ENCODE data around the gene HNRNPU.
"Not testable (repeated sequence)": the region's sequence is repeated elsewhere in the genome, so short reads cannot be mapped to it uniquely, and the experiment has no call there.

Gene HNRNPU

DNA sequence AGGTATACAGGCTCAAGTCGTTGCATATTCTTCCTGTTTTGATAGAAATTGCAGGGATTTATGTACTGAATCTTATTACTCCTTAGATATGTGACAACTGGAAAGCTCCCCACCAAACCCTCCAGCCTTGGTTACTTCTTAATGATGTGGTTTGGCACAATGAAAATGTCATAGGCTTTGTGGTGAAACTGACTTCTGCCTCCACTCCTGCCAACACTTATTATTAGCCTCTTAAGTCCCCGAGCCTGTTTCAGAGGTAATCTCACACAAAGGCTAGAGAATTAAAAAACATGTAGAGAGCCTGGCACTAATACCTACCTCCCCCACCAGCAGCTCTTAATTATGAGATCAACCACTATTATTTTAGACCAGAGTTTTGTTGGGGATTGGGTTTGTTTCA lies 24.7 kb downstream of the HNRNPU start:
- DNase-seq, result no peak

DNA sequence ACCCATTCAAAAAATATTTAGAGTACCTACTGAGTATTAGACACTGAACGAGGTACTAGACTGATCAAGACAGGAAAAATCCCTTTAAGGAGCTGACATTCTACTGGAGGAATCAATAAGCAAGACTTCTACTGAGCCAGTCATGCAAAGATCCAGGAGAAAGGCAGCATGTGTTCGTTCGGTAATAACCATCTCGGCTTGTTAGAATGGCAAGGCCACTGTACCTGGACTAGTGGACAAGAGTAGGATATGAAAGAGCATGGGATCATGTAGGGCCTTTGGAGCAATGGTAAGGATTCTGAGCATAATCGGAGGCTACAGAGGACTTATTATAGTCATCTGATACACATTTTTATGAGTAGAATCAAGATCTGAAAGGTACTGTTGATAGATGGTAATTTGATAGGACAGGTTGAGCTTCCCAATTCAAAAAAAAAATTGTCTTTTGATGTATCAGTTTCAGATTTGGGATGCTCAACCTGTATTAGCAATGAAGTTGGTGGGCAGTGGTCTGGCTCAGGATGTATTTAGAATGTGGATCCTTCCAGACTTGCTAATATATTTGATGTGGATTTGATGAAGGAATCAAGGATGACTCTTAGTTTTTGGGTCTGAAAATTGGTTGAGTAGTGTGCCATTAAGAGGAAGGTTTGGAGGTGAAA lies 26.6 kb downstream of the HNRNPU start:
- DNase-seq, result no peak

DNA sequence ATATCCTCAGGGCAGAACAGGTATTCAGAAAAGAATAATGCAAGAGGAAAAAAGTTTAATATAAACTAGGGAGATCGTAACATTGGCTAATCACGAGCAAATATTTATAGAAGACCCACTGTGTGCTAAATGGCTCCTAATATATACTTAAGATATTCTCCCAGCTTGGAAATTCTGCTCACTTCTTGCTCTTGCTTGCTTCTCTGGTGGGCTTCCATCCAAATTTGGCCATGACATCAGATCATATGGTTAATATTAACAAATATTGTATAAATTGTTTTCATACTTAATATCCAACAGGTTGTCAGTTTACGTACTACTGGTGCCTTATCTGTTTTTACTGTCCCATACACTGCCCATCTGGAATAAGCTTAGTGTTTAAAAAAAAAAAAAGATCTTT lies 27.8 kb downstream of the HNRNPU start:
- DNase-seq, result no peak

DNA sequence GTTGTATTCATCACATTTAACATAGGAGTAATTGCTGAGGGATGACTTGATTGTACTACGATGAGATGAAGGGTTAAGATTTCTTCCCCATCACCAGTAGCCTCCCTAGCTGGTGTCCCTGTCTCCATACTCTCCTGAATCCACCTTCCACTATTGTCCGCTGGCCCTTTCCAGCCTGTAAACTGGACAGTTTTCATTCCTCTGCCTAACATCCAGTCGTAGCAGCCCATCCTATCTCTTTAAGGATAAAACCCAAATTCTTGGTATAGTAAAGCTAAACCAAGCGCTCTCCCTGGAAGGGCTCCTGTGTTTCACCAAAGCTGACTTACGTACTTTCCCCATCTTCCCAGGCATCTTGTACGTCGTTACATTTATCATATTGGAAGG lies 28.2 kb downstream of the HNRNPU start:
- DNase-seq, result no peak

DNA sequence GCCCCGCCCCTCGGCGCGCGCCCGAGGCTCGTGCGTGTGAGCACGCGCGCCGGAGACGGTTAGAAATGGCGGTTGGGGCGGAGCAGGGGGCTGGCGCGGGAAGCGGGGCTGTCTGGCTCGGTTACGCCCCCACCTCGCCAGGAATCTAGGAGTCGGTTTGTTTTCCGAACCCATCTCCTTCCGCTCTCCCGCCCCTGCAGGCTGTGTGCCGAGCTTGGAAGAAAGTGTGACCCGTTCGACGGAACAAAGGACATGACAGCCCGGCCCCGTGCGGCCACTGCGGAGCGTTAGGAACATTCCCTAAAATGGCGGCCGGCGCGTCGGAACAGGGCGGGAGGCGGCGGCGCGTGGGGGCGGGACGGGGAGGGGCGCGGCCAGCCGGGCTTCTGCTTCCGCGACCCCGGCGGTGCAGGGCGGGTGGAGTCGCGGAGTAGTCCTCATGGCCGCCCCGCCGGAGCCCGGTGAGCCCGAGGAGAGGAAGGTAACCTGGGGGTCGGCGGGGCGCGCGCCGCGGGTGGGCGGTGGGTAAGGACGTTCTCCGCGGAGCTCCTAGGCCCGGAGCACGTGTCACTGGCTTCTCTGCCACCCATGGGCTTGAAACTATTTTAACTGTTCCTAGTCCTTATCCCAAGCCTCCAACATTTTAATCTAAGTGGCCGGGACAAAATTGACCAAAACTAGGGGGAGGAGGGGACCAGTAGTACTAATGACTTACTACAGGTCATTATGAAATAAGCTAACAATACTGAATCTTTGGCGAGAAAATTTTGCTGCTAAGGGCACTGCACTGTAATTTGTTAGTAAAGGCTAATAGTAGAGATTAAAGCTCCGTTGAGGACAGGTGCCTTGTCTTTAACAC lies 28.8 kb downstream of the HNRNPU start, which contains the start of gene COX20:
Gene COX20 (plus strand): TSS at position 383 of the 859 bp plus-strand sequence. CDS start 57 bp downstream, at position 440.
- DNase-seq, result peak; percentile 91

DNA sequence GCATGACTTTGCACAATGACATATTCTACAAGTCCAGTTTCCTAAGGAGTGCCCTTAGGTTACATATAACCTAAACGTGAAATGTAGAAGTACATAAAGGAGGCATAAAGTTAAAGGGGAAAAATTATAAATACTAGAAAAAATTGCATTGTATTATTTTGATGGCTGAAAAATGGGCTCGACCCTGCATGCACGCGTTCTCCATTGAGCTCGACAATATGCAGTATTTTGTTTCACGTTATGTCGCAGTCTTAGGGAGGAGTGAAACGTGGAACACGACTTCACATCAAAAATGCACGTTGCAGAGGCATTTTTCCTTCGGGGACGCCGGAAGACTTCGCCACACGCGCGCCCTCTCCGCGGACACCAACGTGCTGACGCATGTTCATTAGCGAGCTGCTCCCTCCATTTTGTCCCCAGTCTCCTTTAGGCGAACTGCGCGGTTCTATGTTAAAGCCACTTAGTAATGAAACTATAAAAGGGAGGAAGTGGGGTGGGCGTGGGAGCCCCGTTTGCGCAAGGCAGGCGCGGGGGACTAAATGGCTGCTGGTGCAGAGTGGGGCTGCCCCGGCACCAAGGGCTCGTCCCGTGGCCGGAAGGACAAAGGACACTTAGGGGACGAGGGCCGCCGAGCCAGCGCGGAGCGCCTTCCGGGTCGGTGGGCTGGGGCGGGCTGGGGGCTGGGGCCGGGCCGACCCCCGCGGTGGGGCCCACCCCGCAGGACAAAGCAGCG lies 29.6 kb downstream of the HNRNPU start:
- DNase-seq, result peak; percentile 91

DNA sequence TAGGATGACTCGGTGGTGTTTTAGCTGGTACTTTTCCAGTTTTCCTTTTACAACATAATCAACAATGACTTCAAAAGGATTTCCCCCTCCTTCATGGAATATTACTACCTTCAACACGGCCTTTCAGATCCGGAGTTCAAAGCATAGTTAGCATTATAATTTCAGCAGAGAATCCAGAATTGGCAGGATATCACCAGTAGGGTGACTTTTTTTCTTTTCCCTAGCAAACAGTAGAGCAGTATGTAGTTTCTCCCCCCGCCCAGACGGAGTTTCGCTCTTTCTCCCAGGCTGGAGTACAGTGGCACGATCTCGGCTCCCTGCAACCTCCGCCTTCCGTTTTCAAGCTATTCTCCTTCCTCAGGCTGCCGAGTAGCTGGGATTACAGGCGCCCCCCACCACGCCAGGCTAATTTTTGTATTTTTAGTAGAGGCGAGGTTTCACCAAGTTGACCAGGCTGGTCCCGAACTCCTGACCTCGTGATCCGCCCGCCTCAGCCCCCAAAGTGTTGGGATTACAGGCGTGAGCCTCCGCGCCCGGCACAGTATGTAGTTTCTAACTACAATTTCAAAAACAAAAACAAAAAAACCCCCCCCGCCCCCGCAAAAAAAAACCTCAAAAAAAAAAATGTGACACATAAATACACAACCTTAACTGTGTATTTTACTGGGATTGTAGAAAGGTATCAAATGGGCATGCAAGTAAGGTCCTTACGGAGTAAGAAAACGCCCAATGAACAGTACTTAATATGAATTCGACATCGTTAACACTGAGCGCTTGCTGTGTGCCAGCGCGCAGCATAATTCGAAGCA lies 30.4 kb downstream of the HNRNPU start:
- no peak for DNase-seq

DNA sequence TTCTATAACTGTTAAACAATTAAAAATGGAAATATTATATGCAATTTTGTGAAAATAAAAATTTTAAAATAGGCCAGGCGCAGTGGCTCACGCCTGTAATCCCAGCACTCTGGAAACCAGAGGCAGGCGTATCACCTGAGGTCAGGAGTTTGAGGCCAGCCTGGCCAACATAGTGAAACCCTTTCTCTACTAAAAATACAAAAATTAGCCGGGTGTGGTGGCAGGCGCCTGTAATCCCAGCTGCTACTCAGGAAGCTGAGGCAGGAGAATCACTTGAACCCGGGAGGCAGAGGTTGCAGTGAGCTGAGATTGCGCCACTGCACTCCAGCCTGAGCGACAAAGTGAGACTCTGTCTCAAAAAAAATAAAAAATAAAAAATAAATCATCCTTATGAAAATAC lies 31.1 kb downstream of the HNRNPU start:
- not testable (repeated sequence) for DNase-seq

DNA sequence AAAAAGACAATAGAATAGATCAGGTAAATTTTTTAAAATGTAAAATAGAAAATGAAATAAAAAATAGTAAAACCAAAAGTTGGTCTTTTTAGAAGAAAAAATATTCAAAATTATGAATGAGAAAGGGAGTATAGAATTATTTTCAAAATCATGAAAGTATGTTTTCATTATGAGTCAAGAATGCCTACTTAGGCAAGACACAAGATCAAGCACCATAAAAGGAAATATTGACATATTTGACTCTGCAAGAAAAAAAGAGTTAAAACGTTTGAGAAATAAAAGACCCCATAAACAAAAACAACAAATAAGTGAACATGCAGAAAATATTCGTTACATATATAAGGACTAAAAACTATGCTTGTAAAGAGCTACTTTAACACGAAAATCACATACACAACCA lies 33.7 kb downstream of the HNRNPU start:
- no peak for DNase-seq

DNA sequence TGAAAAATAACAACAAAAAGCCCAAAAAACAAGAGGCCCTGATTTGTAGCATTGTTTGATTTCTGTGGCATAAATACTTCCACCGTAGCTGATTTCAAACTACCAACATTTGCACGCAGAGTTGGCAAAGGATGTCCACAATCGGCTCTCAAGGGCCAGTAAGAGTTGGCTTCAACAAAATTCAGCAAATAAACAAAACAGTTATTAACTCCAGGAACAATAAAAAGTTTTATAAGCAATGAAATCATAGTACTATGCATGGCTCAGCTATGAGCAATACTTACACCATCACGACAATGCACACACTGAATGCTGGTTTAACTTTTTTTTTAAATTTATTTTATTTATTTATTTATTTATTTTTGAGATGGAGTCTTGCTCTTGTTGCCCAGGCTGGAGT lies 37.6 kb downstream of the HNRNPU start:
- no peak for DNase-seq

DNA sequence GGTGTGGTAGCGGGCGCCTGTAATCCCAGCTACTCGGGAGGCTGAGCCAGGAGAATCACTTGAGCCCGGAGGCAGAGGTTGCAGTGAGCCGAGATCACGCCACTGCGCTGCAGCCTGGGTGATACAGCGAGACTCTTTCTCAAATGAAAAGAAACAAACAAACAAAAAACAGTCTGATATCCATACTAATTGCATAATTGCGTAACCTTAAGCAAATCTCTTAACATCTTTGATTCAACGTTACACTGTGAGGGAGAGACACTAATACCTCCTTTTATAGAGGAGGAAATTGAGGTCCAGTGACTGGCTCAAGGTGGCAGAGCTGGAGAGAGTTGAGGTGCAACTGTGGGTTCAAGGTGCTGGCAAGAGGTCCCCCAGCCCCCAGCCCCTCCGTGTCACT lies 41.5 kb downstream of the HNRNPU start:
- DNase-seq, result no peak

DNA sequence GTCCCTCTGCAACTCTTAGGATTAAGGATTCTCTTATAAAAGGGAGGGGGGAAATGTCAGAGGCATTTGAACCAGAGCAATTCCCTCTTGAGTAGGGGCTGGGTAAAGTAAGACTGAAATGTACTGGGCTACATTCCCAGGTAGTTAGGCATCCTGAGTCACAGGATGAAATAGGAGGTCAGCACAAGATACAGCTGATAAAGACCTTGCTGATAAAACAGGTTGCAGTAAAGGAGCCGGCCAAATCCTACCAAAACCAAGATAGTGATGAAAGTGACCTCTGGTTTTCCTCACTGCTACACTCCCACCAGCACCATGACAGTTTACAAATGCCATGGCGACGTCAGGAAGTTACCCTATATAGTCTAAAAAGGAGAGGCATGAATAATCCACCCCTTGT lies 43.2 kb downstream of the HNRNPU start:
- DNase-seq, result no peak

DNA sequence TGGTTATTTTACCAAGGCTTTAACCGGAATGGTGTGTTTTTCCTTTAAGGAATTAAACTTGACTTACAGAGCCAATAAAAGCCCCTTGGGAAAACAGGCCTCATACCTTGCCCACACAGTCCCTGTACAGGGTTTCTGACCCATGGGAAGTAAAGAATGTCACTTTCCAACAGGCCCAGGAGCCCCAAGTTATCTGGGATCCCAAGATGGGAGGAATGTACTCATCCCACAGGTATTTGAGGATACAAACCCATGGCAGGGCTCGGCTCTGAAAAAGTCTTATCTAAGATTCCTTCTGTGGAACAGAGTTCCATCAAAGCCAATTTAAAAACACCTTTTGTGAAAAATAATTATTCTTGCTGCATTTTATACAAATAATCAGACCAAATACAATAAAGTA lies 44.2 kb downstream of the HNRNPU start:
- DNase-seq, result no peak

DNA sequence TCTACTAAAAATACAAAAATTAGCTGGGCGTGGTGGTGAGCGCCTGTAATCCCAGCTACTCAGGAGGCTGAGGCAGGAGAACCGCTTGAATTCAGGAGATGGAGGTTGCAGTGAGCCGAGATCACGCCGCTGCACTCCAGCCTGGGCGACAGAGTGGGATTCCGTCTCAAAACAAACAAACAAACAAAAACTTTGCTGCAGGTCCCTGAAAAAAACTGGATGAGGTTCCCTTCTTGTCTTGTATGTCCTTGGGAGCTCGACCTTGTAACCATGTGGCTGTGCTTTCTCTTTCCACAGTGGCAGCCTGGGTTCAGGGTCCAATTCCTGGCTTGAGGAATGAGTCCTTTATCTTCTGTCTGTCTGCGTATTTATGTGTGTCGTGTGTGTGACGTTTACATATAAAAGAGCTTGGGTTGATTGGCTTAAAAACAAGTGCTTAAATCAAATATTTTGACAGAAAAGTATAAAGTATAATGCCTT lies 46.9 kb downstream of the HNRNPU start:
- no peak for DNase-seq

DNA sequence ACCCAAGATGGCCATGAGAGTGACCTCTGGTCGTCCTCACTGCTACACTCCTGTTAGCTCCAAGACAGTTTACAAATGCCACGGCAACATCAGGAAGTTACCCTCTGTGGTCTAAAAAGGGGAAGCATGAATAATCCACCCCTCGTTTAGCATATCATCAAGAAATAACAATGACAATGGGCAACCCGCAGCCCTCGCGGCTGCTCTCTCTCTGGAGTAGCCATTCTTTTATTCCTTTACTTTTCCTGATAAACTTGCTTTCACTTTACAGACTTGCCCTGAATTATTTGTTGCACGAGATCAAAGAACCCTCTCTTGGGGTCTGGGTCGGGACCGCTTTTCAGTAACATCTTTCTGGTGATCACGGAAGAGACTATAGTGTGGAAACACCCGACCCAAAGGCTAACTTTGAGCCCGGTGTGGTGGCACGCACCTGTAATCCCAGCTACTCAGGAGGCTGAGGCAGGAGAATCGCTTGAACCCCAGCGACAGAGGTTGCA lies 48.7 kb downstream of the HNRNPU start:
- no peak for DNase-seq

DNA sequence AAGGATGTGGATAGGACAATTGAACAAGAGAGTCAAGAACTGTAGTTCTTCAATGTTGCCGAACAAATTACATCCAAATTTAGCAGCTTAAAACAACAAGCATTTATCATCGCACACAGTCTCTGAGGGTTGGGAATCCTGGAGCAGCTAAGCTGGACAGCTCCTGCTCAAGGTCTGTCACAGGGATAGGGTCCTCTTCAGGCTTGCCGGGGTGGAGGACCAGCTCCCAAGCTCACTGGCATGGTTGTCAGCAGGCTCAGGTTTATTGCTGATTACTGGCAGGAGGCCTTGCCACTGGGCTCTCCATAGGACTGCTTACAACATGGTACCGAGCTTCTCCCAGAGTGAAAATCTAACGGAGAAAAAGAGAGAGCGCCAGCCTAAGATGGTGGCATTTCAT lies 51.0 kb downstream of the HNRNPU start:
- no peak for DNase-seq

DNA sequence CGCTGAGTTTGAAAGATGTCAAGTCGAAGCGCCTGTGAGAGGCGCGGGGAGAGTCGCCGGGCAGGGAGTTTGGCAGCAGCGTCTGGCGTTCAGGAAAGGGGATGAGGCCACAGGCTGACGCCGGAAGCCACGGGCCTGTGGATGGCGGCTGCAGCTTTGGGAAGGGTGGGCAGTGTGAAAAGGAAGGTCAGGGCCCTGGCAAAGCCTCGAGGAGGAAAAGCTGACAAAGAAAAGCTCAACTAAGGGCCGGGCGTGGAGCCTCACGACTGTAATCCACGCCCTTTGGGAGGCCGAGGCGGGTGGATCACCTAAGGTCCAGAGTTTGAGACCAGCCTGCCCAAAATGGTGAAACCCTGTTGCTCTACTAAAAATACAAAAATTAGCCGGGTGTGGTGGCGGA lies 54.1 kb downstream of the HNRNPU start:
- no peak for DNase-seq

DNA sequence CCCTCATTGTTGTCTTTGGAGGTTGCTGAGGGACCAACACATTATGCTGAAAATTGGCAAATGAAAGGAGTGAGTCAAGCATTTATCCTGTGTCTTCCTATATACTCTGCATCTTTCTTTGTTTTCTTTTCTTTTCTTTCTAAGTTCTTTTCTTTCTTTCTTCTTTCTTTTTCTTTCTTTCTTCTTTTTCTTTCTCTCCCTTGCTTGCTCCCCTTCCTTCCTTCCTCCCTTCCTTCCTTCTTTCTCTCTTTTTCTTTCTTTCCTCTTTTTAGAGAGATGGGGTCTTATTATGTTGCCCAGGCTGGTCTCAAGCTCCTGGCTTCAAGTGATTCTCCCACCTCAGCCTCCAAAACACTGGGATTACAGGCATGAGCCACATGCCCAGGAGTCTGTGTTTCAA lies 57.2 kb downstream of the HNRNPU start:
- no peak for DNase-seq

DNA sequence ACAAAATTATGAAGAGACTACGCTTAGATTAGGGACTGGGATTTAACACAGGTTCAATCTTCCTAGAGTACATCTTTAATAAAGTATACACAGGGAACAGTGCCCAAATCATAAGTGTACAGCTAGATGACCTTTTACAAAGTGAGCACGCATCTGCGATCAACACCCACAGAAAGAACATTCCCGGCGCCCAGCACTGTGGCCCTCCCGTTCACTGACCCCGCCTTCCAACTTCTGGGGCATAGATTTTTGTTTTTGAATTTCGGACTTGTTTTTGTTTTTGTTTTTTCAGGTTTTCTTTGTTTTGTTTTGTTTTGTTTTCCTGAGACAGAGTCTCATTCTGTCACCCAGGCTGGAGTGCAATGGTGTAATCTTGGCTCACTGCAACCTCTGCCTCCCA lies 59.5 kb downstream of the HNRNPU start:
- no peak for DNase-seq

DNA sequence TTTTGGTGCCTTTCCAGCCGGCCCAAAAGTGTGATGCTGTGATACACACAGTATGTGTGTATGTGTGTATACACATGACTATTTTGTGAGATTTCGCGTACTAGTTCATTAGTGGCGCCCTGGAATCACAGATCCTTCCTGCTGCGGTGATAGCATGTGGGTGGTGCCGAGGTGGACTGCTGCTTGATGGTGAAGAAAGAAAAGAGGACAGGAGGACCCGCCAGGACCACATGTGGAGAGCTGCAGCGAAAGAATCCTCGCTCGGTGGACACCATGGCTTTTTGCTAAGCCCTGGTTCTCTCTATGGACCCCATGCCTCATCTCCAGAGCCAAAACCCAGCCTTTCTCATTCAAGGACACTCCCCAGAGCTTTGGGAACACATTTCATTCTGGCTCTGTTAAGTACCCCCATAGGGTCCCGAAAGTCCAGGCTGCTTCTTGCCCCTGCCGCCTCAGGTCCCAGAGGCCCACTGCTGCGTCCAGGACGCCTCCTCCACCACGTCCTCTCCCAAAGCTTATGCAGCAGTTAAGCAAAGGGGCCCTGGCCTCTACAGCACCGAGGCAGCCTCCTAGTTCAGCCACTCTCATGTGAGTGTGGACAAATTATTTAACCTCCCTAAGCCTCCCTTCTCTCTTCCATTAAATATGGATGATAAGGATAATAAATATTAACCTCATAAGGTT lies 61.6 kb downstream of the HNRNPU start:
- DNase-seq, result no peak

DNA sequence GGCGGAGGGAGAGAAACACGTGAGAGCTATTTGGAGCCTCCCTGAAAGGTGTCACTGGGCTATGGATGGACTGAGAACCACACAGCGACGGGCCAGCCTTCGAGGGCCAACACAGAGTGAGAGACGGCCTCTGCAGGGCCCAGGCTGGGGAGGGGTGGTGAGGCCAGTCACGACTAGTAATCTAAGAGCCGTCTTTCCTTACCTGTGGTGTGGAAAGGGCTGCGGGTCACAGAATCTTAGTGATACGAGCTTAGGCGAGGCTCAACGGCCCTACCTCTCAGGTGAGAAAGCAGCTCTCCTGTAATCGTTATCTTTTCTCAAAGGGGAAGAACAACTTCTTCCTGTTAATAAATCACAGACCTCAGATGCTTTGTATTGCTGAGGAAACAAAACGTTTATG lies 62.3 kb downstream of the HNRNPU start:
- no peak for DNase-seq

DNA sequence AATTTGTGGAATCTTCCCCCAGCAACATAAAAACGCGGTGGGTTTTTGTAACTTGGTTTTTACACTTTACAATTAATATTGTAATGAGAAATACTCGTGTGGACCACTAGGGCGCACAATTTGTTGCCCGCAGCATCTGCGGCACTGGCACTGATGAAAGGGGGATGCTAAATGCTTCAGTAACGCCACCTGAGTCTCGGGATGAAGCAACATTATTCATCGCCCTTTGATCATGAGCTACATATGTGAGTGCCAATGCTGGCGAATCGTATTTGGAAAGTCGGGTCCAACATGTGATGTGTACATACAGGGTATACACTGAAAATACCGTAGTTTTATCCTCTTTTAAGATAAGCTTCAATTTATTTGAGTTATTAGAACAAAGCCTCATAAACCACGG lies 63.1 kb downstream of the HNRNPU start:
- DNase-seq, result no peak
